ENCODE results near the gene KIZ.

GRCh38 chr20:21100578-21101452 is 25.1 kb upstream of the KIZ start:
- TF ChIP-seq CTCF (IDR thresholded peaks at IDR 0.05) (no peak), POLR2A (IDR thresholded peaks at IDR 0.05) (no peak)
